Esophagus muscularis mucosa (tissue), 4 donors: ENCODE data around the gene PLXNA4. TPM values are rescaled to one million over a fixed set of nuclear protein-coding genes. Genes with fewer than 3 reads are reported as not detected.

Experiments used
- DNase-seq: peaks from one replicate; pipeline ENCODE4 v3.0.0-alpha.2; 2017; ENCODE audit errors: extremely low spot score
- H3K27ac ChIP-seq, 4 donors: fragments of 200-600 bp; sonication (generic); replicated peaks in 1 of 4; 1 replicate in 3 of 4; 2 replicates in 1 of 4; pipeline ENCODE4 v1.5.1; 2016 to 2019; ENCODE audit warnings: mild to moderate bottlenecking in 1 of 4
- H3K27me3 ChIP-seq, 4 donors: fragments of 200-600 bp; sonication (generic); one replicate each; pipeline versions ENCODE4 v1.5.1 to v1.6.0; 2016 to 2019
- H3K36me3 ChIP-seq, 4 donors: fragments of 200-600 bp; sonication (generic); one replicate each; pipeline ENCODE4 v1.5.1; 2016 to 2019
- H3K4me1 ChIP-seq, 4 donors: fragments of 200-600 bp; sonication (generic); one replicate each; pipeline ENCODE4 v1.5.1; 2016 to 2019
- H3K4me3 ChIP-seq, 4 donors: fragments of 200-600 bp; sonication (generic); 1 replicate in 2 of 4; 2 replicates in 2 of 4; pipeline ENCODE4 v1.5.1; 2016 to 2019; ENCODE audit warnings: mild to moderate bottlenecking in 4 of 4, moderate library complexity in 1 of 4
- H3K9me3 ChIP-seq, 4 donors: fragments of 200-600 bp; sonication (generic); 1 replicate in 3 of 4; 2 replicates in 1 of 4; pipeline ENCODE4 v1.5.1; 2016 to 2019
- EP300 ChIP-seq: sonication (generic); formaldehyde crosslinking; IDR thresholded peaks from one replicate; pipeline ENCODE4 v1.6.1; 2017; ENCODE audit warnings: antibody characterized with exemption
- POLR2A ChIP-seq: fragments of 450-650 bp; IDR thresholded peaks from one replicate; pipeline ENCODE4 v1.6.1; 2017; ENCODE audit warnings: antibody characterized with exemption, moderate library complexity, mild to moderate bottlenecking, low read depth
- POLR2AphosphoS5 ChIP-seq, 2 donors: sonication (generic); formaldehyde crosslinking; IDR thresholded peaks; one replicate each; pipeline ENCODE4 v1.6.1; 2017; ENCODE audit warnings: antibody characterized with exemption in 2 of 2
- WGBS: methylation state at CpG from one replicate; pipeline ENCODE4 v1.1.5; 2018; 5-methylcytosine and 5-hydroxymethylcytosine counted together
- intact Hi-C: fragments of 100-400 bp; cut with DNase I; formaldehyde crosslinking; loops from one replicate; pipeline ENCODE4 v1.15.1; 2023
- total RNA-seq, 4 donors: library from RNA; depleted of rRNA; stranded (reverse); fragments of >200 nt; gene quantifications; one replicate each; pipeline versions ENCODE4 v1.1.0 to v1.2.1, GENCODE V29; 2016
- TF ChIP-seq, protein P1 (sequence below), 3 experiments: fragments of 200-600 bp in 2 of 3; fragments of 450-650 bp in 1 of 3; sonication (generic) in 2 of 3; IDR thresholded peaks; one replicate each; pipeline ENCODE4 v1.5.1; 2017 to 2019; ENCODE audit warnings: antibody characterized with exemption in 3 of 3, mild to moderate bottlenecking in 2 of 3, moderate library complexity in 1 of 3

PLXNA4 gene
- total RNA-seq, 4 donors from 2014 or later: 5.0 to 9.5 (median 6.6) TPM

- no peaks in the 10 kb centered on the region for H3K27me3 ChIP-seq
- TF ChIP-seq, protein P1, sequence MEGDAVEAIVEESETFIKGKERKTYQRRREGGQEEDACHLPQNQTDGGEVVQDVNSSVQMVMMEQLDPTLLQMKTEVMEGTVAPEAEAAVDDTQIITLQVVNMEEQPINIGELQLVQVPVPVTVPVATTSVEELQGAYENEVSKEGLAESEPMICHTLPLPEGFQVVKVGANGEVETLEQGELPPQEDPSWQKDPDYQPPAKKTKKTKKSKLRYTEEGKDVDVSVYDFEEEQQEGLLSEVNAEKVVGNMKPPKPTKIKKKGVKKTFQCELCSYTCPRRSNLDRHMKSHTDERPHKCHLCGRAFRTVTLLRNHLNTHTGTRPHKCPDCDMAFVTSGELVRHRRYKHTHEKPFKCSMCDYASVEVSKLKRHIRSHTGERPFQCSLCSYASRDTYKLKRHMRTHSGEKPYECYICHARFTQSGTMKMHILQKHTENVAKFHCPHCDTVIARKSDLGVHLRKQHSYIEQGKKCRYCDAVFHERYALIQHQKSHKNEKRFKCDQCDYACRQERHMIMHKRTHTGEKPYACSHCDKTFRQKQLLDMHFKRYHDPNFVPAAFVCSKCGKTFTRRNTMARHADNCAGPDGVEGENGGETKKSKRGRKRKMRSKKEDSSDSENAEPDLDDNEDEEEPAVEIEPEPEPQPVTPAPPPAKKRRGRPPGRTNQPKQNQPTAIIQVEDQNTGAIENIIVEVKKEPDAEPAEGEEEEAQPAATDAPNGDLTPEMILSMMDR (IDR thresholded peaks at IDR 0.05): no peak
- TF ChIP-seq POLR2A (no peak), EP300 (no peak), POLR2AphosphoS5 (IDR thresholded peaks at IDR 0.05) (no peak)
- intact Hi-C loops: no loop called here
- H3K9me3 ChIP-seq: no peaks in the 10 kb centered on the region
- H3K36me3 ChIP-seq: no peaks in the 10 kb centered on the region
- DNase-seq: no peak
- WGBS: 81% methylated on average over 4 of the region's 4 CpGs
- H3K27ac ChIP-seq: no peak overlapping the region
- no peak overlapping the region for H3K4me3 ChIP-seq
- peaks cover 0 to 5% (median 2%) of the 10 kb centered on the region in 4 donors for H3K4me1 ChIP-seq
Observed at GRCh38 chr7:132337450-132338080, 238.7 kb downstream of the PLXNA4 start.

DNA sequence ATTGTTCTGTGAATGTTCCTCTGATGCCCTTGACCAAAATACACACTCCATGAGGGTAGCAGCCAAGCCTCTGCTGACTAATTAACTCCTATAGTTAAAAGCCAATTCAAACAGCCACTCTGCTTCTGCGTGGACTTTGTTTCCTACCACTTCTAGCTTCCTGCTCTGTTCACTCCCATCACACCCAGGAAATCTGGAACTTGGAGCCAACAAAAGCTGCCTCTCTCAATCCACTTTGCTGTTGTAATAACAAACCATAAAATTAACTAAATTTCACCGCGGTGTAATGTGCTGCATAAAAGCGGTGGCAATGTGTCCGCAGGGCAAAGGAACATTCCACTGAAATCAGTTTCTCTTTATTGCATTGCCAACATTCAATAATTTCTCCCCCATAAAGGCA, 239.5 kb downstream of the PLXNA4 start:
- WGBS: 81% methylated on average over 5 of the region's 5 CpGs
- Histone ChIP-seq H3K27me3 (no peaks in the 10 kb centered on the region), H3K36me3 (no peaks in the 10 kb centered on the region), H3K4me1 (peaks cover 0 to 5% (median 2%) of the 10 kb centered on the region in 4 donors), H3K4me3 (no peak overlapping the region), H3K27ac (no peak overlapping the region), H3K9me3 (no peaks in the 10 kb centered on the region)
- TF ChIP-seq POLR2A: no peak
- TF ChIP-seq EP300: no peak
- TF ChIP-seq, protein P1 (IDR thresholded peaks at IDR 0.05): no peak
- no peak for TF ChIP-seq POLR2AphosphoS5 (IDR thresholded peaks at IDR 0.05)
- intact Hi-C loops: no loop called here
- DNase-seq: no peak

DNA sequence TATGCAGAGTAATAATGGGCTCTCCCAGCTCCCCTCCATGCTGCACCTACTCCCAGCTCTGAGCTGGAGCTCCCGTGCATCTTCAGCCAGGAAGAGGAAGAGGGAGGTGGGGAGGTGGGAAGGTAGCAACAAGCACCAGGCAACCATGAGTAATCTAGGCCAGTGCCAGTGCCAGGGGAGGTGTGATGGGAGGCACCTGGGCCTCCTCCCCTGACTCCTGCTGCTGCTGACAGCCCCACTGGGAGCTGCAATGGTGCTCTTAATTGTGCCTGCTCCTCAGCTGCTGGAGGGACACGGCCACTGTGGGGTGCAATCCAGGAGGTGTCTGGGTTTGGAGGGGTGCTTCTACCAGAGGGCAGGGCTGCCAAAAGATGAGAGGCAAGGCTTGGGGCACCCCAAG, 243.0 kb downstream of the PLXNA4 start:
- Histone ChIP-seq H3K27ac (no peak overlapping the region), H3K4me3 (no peak overlapping the region), H3K27me3 (no peaks in the 10 kb centered on the region), H3K9me3 (no peaks in the 10 kb centered on the region), H3K36me3 (no peaks in the 10 kb centered on the region), H3K4me1 (peaks cover 0 to 8% (median 5%) of the 10 kb centered on the region in 4 donors)
- 80% methylated on average over 2 of the region's 2 CpGs for WGBS
- intact Hi-C loops: no loop called here
- no peak for DNase-seq
- TF ChIP-seq POLR2AphosphoS5 (IDR thresholded peaks at IDR 0.05): no peak
- TF ChIP-seq, protein P1 (IDR thresholded peaks at IDR 0.05): no peak
- no peak for TF ChIP-seq EP300
- TF ChIP-seq POLR2A: no peak

- WGBS: 93% methylated on average over 3 of the region's 5 CpGs
- intact Hi-C loops: no loop called here
- no peak overlapping the region for H3K27ac ChIP-seq
- TF ChIP-seq POLR2AphosphoS5 (IDR thresholded peaks at IDR 0.05): no peak
- TF ChIP-seq, protein P1 (IDR thresholded peaks at IDR 0.05): no peak
- TF ChIP-seq EP300: no peak
- TF ChIP-seq POLR2A: no peak
- no peak overlapping the region for H3K4me3 ChIP-seq
- no peak for DNase-seq
- H3K4me1 ChIP-seq: peaks cover 0 to 10% (median 1%) of the 10 kb centered on the region in 4 donors
- no peaks in the 10 kb centered on the region for H3K9me3 ChIP-seq
- H3K36me3 ChIP-seq: no peaks in the 10 kb centered on the region
- H3K27me3 ChIP-seq: no peaks in the 10 kb centered on the region
Observed at GRCh38 chr7:132328760-132329159, 247.5 kb downstream of the PLXNA4 start.

GRCh38 chr7:132328047-132328620, 248.1 kb downstream of the PLXNA4 start:
- no peak for TF ChIP-seq POLR2AphosphoS5 (IDR thresholded peaks at IDR 0.05)
- no peak for TF ChIP-seq POLR2A
- TF ChIP-seq, protein P1 (IDR thresholded peaks at IDR 0.05): no peak
- TF ChIP-seq EP300: no peak
- Histone ChIP-seq H3K27ac (no peak overlapping the region), H3K36me3 (no peaks in the 10 kb centered on the region), H3K27me3 (no peaks in the 10 kb centered on the region), H3K4me3 (no peak overlapping the region), H3K9me3 (no peaks in the 10 kb centered on the region), H3K4me1 (peaks cover 0 to 10% (median 1%) of the 10 kb centered on the region in 4 donors)
- 75% methylated on average over 12 of the region's 13 CpGs for WGBS
- DNase-seq: no peak
- intact Hi-C loops: no loop called here
